K562 (cell line): ENCODE data around the gene VGF.

Source experiments
- POLR2A ChIP-seq: fragments of 450-650 bp; conservative IDR thresholded peaks from 2 replicates; pipeline ENCODE4 v1.6.1; 2016
- SP1 ChIP-seq: sonication (generic); formaldehyde crosslinking; IDR thresholded peaks from 2 replicates; pipeline ENCODE4 v1.8.1; 2022; ENCODE audit warnings: mild to moderate bottlenecking, missing genetic modification reagents
- ZSCAN32 ChIP-seq: fragments of 450-650 bp; formaldehyde crosslinking; IDR thresholded peaks from 2 replicates; pipeline ENCODE4 v1.4.0; 2020; ENCODE audit warnings: mild to moderate bottlenecking, moderate library complexity
- TF ChIP-seq, protein P1 (sequence below), 2 experiments: fragments of 450-650 bp in 1 of 2; sonication (generic) in 1 of 2; formaldehyde crosslinking in 1 of 2; IDR thresholded peaks; 2 replicates each; pipeline versions ENCODE4 v1.7.1 to v1.9.0; 2016 to 2022; ENCODE audit warnings: inconsistent platforms in 1 of 2, mild to moderate bottlenecking in 1 of 2, missing genetic modification reagents in 1 of 2

DNA sequence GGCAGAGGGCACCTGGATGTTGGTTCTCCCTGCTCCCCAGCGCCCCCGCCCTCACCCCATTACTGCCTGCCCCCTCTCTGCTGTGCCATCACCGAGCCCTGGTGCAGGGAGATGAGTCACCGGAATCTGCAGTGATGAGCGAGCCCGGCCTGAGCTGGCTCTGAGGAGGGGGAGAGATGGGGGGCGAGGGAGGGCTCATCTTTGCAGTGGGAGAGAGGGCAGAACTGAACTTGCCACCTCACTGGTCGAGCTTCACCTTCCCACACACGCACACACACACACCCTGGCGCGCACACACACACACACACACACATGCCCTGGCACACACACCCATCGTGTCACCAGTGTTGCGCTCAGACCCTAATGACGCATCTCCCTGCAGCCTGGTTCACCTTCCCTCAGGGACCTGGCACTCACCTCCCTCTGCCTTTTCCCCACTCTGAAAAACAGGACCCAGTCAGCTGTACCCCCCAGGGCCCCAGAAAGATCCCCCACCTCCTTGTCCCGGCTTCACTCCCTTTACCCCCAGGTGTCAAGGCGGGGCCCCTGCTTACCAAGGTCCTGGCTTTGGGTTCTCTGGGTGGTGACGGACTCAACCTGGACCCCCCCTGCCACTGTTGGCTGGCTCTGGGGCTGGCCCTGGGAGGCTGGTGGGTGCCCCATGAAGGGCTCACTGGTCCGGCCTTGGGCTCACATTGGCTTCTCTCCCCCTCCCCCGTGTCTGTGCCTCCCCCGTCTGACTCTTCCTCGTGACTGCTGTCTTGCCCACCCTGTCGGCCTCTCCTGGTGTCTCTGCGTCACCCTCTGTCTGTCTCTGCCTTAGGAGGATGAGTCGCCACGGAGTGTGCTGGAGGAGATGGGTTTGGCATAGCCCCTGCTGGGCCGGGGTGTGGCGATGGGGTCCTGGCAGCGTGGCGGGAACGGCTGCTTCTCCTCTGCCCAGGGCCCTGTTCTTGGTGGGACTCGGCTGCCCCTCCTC lies 5.4 kb downstream of the VGF start:
- TF ChIP-seq ZSCAN32 (CRISPR knock-in tag) (no peak), SP1 (CRISPR knock-in tag) (no peak), POLR2A (no peak)
- TF ChIP-seq, protein P1, sequence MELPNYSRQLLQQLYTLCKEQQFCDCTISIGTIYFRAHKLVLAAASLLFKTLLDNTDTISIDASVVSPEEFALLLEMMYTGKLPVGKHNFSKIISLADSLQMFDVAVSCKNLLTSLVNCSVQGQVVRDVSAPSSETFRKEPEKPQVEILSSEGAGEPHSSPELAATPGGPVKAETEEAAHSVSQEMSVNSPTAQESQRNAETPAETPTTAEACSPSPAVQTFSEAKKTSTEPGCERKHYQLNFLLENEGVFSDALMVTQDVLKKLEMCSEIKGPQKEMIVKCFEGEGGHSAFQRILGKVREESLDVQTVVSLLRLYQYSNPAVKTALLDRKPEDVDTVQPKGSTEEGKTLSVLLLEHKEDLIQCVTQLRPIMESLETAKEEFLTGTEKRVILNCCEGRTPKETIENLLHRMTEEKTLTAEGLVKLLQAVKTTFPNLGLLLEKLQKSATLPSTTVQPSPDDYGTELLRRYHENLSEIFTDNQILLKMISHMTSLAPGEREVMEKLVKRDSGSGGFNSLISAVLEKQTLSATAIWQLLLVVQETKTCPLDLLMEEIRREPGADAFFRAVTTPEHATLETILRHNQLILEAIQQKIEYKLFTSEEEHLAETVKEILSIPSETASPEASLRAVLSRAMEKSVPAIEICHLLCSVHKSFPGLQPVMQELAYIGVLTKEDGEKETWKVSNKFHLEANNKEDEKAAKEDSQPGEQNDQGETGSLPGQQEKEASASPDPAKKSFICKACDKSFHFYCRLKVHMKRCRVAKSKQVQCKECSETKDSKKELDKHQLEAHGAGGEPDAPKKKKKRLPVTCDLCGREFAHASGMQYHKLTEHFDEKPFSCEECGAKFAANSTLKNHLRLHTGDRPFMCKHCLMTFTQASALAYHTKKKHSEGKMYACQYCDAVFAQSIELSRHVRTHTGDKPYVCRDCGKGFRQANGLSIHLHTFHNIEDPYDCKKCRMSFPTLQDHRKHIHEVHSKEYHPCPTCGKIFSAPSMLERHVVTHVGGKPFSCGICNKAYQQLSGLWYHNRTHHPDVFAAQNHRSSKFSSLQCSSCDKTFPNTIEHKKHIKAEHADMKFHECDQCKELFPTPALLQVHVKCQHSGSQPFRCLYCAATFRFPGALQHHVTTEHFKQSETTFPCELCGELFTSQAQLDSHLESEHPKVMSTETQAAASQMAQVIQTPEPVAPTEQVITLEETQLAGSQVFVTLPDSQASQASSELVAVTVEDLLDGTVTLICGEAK (IDR thresholded peaks at IDR 0.05): no peak
- TF ChIP-seq, protein P1 (CRISPR knock-in tag; IDR thresholded peaks at IDR 0.05): no peak
